HepG2 (cell line): ENCODE measurements around the gene SRSF3. TPM values are rescaled to one million over a fixed set of nuclear protein-coding genes. Genes with fewer than 3 reads are reported as not detected.

ENCODE experiments used
- ERF ChIP-seq: IDR thresholded peaks from 2 replicates; pipeline ENCODE4 v1.6.1; 2018; ENCODE audit warnings: missing biosample characterization, missing genetic modification reagents
- FOXK2 ChIP-seq: fragments of 450-650 bp; IDR thresholded peaks from 2 replicates; pipeline ENCODE4 v1.6.1; 2016
- HNRNPH1 ChIP-seq: fragments of 200-400 bp; formaldehyde crosslinking; optimal IDR thresholded peaks from 2 replicates; pipeline ENCODE3; 2017; ENCODE audit warnings: mild to moderate bottlenecking, low read depth, low read length
- JUND ChIP-seq: sonication (generic); formaldehyde crosslinking; IDR thresholded peaks from 2 replicates; pipeline ENCODE4 v1.8.0; 2022; ENCODE audit warnings: mild to moderate bottlenecking, missing genetic modification reagents
- MEIS2 ChIP-seq: sonication (generic); formaldehyde crosslinking; IDR thresholded peaks from 2 replicates; pipeline ENCODE4 v1.9.0; 2021; ENCODE audit warnings: mild to moderate bottlenecking, missing genetic modification reagents
- PITX1 ChIP-seq: sonication (generic); formaldehyde crosslinking; IDR thresholded peaks from 2 replicates; pipeline ENCODE4 v1.5.1; 2020; ENCODE audit warnings: mild to moderate bottlenecking, missing genetic modification reagents
- RARA ChIP-seq: IDR thresholded peaks from 2 replicates; pipeline ENCODE4 v1.6.1; 2016; ENCODE audit warnings: missing genetic modification reagents, missing compliant biosample characterization
- SIN3A ChIP-seq: IDR thresholded peaks from 2 replicates; pipeline ENCODE4 v1.6.1; 2011; ENCODE audit warnings: low read depth, mild to moderate bottlenecking, control low read depth, low read length, borderline replicate concordance
- SP5 ChIP-seq: IDR thresholded peaks from 2 replicates; pipeline ENCODE4 v1.6.1; 2016; ENCODE audit warnings: low read depth, borderline replicate concordance
- ZBTB38 ChIP-seq: sonication (generic); formaldehyde crosslinking; IDR thresholded peaks from 2 replicates; pipeline ENCODE4 v1.5.1; 2020; ENCODE audit warnings: mild to moderate bottlenecking, missing genetic modification reagents
- ZNF24 ChIP-seq: fragments of 450-650 bp; IDR thresholded peaks from 2 replicates; pipeline ENCODE4 v1.6.1; 2017; ENCODE audit warnings: antibody characterized with exemption, mild to moderate bottlenecking
- ZNF317 ChIP-seq: sonication (generic); formaldehyde crosslinking; IDR thresholded peaks from 2 replicates; pipeline ENCODE4 v1.5.0; 2020; ENCODE audit warnings: mild to moderate bottlenecking, missing genetic modification reagents
- ZNF335 ChIP-seq: sonication (generic); formaldehyde crosslinking; IDR thresholded peaks from 2 replicates; pipeline ENCODE4 v1.4.0; 2020; ENCODE audit warnings: missing genetic modification reagents
- ZNF44 ChIP-seq: sonication (generic); formaldehyde crosslinking; IDR thresholded peaks from 2 replicates; pipeline ENCODE4 v1.5.1; 2020; ENCODE audit warnings: mild to moderate bottlenecking, missing genetic modification reagents
- polyA plus RNA-seq, 8 experiments: library from polyadenylated mRNA; depleted of rRNA in 3 of 8; stranded (reverse) in 7 of 8; unstranded in 1 of 8; fragments of >200 nt; fragmentation: Illumina TruSeq in 4 of 8; extraction: Trizol in 4 of 8; gene quantifications; 2 replicates each; pipeline versions ENCODE4 v1.2.1 to v1.2.3, GENCODE V29; 2011 to 2016; ENCODE audit warnings: low read depth in 4 of 8, missing spikeins in 1 of 8, mixed read lengths in 1 of 8; ENCODE audit not compliant: insufficient read depth in 1 of 8
- total RNA-seq, 5 experiments: library from RNA; depleted of rRNA; stranded (reverse); fragments of >200 nt; fragmentation: Illumina TruSeq; extraction: Trizol; gene quantifications; 2 replicates each; pipeline ENCODE4 v1.2.3, GENCODE V29; 2016; ENCODE audit warnings: low read depth in 1 of 5
- TF ChIP-seq, protein P1 (sequence below): sonication (generic); formaldehyde crosslinking; IDR thresholded peaks from 2 replicates; pipeline ENCODE4 v1.8.1; 2022; ENCODE audit warnings: low read depth, mild to moderate bottlenecking, missing genetic modification reagents
- TF ChIP-seq, protein P2 (sequence below): sonication (generic); formaldehyde crosslinking; IDR thresholded peaks from 2 replicates; pipeline ENCODE4 v1.4.0; 2020; ENCODE audit warnings: missing genetic modification reagents
- TF ChIP-seq, protein P3 (sequence below): sonication (generic); formaldehyde crosslinking; IDR thresholded peaks from 2 replicates; pipeline ENCODE4 v1.5.0; 2020; ENCODE audit warnings: missing genetic modification reagents
- TF ChIP-seq, protein P4 (sequence below), 2 experiments: sonication (generic) in 1 of 2; formaldehyde crosslinking in 1 of 2; IDR thresholded peaks; 2 replicates each; pipeline versions ENCODE4 v1.4.0 to v1.6.1; 2016 to 2020; ENCODE audit warnings: borderline replicate concordance in 1 of 2, low read depth in 1 of 2, mild to moderate bottlenecking in 1 of 2, missing genetic modification reagents in 1 of 2

SRSF3 gene
- total and polyA plus RNA-seq, 2 of the 13 experiments (the other 11 are each of a cell fraction or from before 2014, with no cell fraction given) = 206 to 684 TPM

DNA sequence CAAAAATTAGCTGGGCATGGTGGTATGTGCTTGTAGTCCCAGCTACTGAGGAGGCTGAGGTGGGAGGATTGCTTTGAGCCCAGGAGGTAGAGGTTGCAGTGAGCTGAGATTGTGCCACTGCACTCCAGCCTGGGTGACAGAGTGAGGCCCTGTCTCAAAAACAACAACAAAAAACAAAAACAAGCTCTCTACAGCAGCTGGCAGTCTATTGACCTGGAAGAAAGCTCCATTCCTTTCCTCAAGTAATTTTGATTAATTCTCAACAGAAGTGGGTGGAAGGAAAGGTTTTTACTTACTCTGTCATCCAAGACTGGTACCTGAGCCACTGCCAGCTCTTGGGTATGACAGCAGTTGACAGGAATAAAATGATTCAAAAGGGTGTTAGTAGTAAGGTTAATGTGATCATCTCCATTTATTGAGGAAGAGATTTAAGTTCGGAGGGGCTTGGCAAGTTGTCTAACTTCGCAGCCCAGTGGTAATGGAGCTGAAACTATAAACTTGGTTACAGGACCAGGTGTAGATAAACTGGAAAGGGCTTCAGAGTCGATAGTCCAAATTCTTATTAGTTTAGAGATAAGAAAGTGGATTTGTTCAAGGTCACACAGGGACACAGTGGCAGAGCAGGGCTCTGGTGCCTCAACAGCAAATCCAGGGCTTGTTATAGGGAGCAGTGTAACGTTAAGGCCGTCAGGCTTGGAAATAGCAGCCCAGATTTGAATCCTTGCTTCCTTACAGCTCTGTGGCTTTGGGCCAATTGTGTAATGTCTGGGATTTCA is 14.8 kb downstream of the SRSF3 start (continued):
- TF ChIP-seq, protein P1, sequence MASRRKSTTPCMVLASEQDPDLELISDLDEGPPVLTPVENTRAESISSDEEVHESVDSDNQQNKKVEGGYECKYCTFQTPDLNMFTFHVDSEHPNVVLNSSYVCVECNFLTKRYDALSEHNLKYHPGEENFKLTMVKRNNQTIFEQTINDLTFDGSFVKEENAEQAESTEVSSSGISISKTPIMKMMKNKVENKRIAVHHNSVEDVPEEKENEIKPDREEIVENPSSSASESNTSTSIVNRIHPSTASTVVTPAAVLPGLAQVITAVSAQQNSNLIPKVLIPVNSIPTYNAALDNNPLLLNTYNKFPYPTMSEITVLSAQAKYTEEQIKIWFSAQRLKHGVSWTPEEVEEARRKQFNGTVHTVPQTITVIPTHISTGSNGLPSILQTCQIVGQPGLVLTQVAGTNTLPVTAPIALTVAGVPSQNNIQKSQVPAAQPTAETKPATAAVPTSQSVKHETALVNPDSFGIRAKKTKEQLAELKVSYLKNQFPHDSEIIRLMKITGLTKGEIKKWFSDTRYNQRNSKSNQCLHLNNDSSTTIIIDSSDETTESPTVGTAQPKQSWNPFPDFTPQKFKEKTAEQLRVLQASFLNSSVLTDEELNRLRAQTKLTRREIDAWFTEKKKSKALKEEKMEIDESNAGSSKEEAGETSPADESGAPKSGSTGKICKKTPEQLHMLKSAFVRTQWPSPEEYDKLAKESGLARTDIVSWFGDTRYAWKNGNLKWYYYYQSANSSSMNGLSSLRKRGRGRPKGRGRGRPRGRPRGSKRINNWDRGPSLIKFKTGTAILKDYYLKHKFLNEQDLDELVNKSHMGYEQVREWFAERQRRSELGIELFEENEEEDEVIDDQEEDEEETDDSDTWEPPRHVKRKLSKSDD (CRISPR knock-in tag) = 0 out of 2 replicates have a peak, but pooled peaks have one; percentile 16
- no peak for TF ChIP-seq ZNF24
- TF ChIP-seq, protein P2, sequence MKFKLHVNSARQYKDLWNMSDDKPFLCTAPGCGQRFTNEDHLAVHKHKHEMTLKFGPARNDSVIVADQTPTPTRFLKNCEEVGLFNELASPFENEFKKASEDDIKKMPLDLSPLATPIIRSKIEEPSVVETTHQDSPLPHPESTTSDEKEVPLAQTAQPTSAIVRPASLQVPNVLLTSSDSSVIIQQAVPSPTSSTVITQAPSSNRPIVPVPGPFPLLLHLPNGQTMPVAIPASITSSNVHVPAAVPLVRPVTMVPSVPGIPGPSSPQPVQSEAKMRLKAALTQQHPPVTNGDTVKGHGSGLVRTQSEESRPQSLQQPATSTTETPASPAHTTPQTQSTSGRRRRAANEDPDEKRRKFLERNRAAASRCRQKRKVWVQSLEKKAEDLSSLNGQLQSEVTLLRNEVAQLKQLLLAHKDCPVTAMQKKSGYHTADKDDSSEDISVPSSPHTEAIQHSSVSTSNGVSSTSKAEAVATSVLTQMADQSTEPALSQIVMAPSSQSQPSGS = 0 out of 2 replicates have a peak, but pooled peaks have one; percentile 19
- TF ChIP-seq ZBTB38 (CRISPR knock-in tag) = no peak
- peak; percentile 88 for TF ChIP-seq PITX1 (CRISPR knock-in tag)
- TF ChIP-seq, protein P3, sequence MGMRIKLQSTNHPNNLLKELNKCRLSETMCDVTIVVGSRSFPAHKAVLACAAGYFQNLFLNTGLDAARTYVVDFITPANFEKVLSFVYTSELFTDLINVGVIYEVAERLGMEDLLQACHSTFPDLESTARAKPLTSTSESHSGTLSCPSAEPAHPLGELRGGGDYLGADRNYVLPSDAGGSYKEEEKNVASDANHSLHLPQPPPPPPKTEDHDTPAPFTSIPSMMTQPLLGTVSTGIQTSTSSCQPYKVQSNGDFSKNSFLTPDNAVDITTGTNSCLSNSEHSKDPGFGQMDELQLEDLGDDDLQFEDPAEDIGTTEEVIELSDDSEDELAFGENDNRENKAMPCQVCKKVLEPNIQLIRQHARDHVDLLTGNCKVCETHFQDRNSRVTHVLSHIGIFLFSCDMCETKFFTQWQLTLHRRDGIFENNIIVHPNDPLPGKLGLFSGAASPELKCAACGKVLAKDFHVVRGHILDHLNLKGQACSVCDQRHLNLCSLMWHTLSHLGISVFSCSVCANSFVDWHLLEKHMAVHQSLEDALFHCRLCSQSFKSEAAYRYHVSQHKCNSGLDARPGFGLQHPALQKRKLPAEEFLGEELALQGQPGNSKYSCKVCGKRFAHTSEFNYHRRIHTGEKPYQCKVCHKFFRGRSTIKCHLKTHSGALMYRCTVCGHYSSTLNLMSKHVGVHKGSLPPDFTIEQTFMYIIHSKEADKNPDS (CRISPR knock-in tag) = no peak
- TF ChIP-seq ZNF317 (CRISPR knock-in tag) = 0 out of 2 replicates have a peak, but pooled peaks have one; percentile 65
- no peak for TF ChIP-seq MEIS2
- TF ChIP-seq, protein P4, sequence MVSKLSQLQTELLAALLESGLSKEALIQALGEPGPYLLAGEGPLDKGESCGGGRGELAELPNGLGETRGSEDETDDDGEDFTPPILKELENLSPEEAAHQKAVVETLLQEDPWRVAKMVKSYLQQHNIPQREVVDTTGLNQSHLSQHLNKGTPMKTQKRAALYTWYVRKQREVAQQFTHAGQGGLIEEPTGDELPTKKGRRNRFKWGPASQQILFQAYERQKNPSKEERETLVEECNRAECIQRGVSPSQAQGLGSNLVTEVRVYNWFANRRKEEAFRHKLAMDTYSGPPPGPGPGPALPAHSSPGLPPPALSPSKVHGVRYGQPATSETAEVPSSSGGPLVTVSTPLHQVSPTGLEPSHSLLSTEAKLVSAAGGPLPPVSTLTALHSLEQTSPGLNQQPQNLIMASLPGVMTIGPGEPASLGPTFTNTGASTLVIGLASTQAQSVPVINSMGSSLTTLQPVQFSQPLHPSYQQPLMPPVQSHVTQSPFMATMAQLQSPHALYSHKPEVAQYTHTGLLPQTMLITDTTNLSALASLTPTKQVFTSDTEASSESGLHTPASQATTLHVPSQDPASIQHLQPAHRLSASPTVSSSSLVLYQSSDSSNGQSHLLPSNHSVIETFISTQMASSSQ (IDR thresholded peaks at IDR 0.05; ENCODE audit: low read depth) = no peak
- TF ChIP-seq, protein P4 (CRISPR knock-in tag; IDR thresholded peaks at IDR 0.05; ENCODE audit: borderline replicate concordance) = peak; percentile 16; the same call in 1 of the 2 replicates
- peak; percentile 15; the same call in 1 of the 2 replicates for TF ChIP-seq RARA
- TF ChIP-seq SP5 (CRISPR knock-in tag) = no peak
- TF ChIP-seq SIN3A = no peak
- TF ChIP-seq HNRNPH1 = no peak
- TF ChIP-seq ZNF335 = no peak
- peak; percentile 34; the same call in 1 of the 2 replicates for TF ChIP-seq ERF (CRISPR knock-in tag)
- TF ChIP-seq ZNF44 = no peak
- 0 out of 2 replicates have a peak, but pooled peaks have one; percentile 21 for TF ChIP-seq JUND
- TF ChIP-seq FOXK2 = no peak
